Stimulated activated CD4-positive, alpha-beta T cell treated with anti-CD3 and anti-CD28 coated beads, Interleukin-2, amount 100 ng/mL, for 24 hours (primary cell): ENCODE results near the gene NOL3.

Source experiments
- DNase-seq, 2 donors: peaks; one replicate each; pipeline ENCODE4 v3.0.0-alpha.2; 2020

Gene NOL3

DNA sequence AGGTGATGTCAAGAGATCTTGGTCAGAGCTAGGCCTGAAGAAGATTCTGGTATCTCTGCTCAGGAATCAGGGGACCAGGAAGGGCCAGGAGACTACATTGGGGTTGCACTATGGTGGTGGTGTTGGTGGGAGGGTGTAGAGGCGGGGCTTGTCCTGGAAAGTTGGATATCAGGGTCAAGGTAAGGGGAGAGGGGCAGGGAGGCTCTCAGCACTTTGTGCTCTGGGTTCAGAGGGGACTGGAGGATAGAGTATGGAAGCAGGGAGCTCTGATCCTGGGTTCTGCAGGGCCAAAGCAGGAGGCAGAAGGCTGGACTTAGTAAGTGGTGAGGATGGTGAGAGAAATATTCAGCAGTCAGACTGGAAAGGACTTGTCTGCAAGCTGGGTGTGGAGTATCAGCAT is 3.0 kb downstream of the NOL3 start:
- no peak for DNase-seq

DNA sequence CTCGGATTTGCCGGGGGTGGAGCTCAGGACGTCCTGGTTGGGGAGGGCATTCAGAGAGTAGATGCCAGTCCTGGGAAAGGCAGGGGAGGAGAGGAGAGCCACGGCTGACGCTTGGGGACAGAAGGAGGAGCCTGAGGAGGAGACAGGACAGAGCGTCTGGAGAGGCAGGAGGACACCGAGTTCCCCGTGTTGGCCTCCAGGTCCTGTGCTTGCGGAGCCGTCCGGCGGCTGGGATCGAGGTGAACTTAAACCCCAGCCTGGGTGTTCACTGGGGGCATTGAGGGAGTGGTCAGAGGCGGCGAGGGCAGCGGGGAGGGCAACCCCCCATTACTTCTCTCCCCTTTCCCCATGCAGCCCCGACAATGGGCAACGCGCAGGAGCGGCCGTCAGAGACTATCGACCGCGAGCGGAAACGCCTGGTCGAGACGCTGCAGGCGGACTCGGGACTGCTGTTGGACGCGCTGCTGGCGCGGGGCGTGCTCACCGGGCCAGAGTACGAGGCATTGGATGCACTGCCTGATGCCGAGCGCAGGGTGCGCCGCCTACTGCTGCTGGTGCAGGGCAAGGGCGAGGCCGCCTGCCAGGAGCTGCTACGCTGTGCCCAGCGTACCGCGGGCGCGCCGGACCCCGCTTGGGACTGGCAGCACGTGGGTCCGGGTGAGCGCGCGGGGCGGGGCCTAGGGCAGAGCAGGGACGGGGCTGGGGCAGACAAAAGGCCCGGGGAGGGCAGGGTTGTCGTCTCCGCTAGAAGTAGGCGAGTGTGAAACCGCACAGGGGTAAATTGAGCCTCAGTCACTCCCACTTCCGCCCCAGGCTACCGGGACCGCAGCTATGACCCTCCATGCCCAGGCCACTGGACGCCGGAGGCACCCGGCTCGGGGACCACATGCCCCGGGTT is 3.7 kb downstream of the NOL3 start:
- peak; percentile 60 to 73 for DNase-seq

DNA sequence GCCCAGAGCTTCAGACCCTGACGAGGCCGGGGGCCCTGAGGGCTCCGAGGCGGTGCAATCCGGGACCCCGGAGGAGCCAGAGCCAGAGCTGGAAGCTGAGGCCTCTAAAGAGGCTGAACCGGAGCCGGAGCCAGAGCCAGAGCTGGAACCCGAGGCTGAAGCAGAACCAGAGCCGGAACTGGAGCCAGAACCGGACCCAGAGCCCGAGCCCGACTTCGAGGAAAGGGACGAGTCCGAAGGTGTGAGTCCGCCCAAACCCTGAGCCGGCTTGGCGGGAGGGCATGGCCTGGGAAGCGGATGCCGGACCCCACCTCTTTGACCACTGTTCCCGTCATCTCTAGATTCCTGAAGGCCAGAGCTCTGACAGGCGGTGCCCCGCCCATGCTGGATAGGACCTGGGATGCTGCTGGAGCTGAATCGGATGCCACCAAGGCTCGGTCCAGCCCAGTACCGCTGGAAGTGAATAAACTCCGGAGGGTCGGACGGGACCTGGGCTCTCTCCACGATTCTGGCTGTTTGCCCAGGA is 4.4 kb downstream of the NOL3 start:
- no peak for DNase-seq

- no peak for DNase-seq
These were observed 6.3 kb downstream of the NOL3 start for GRCh38 chr16:67176662-67177061.

DNA sequence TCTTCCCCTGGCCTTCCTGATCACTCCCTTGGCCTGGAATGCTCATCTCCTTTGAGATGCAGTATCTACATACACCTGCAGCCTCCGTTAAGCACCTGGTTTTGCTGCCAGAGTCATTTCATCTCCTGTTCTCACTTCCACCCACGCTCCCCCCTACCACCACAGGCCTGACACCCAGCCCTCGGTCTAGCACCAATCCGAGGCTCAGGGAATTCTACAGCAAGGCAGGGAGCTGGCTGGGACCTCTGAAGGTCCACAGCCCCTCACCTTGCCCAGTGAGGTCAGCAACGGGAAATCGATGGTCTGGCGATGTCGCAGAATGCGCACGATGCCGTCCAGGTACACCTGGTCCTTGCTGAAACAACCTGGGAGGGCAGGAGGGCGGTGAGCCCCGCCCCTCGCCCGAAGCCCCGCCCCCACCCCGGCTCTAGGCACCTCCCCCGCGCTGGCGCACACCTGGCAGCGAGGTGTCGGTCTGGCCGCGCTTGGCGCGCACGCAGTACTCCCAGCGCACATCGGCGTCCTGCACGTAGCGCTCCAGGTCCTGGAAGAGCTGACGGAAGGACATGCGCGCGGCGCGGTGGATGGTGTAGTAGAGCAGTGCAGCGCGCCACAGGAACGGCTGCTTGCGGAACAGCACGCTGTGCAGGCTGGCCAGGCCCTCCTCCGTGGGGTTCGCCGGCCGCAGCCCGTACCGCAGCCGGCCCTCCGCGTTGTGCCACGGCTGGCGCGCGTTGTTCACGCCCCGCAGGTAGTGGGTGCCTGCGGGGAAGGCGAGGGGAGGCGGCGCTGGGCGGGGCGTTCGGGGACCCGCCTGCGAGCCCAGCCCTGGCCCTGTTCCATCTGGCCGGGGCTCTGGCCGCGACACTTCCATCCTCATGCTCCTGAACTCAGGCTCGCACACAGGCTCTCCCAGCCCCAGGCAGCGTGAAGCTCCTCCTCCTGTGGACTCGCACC is 7.7 kb downstream of the NOL3 start:
- peak; percentile 48 to 57 for DNase-seq

DNA sequence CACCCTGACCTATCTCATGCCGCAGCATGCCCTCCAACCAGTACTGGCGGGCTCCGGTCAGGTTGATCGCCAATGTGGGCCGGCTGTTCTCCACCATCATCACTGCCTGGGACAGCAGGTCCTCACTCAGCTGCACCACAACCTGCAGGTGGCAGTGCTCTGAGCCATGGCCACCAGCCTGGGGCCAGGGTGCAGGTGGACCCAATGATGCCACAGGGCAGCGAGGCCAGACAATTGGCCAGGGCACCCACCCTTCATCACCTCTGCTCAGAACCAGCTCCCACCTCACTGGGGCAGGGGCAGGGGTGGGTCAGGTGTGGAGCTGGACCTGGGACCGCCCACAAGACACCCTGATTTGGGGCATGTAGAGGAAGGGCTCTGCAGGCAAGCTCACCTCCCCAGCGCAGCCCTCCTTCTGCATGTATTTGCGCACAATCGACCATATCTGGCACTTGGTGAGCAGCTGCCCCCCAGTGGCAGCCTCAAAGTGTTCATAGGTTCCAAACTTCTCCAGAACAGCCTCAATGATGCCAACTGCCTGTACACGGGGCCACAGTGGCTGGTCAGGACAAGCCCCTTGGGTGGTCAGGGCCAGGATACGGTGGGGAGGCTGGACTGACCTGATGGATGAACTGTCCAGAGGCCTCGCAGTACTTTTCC is 9.2 kb downstream of the NOL3 start:
- DNase-seq = no peak

DNA sequence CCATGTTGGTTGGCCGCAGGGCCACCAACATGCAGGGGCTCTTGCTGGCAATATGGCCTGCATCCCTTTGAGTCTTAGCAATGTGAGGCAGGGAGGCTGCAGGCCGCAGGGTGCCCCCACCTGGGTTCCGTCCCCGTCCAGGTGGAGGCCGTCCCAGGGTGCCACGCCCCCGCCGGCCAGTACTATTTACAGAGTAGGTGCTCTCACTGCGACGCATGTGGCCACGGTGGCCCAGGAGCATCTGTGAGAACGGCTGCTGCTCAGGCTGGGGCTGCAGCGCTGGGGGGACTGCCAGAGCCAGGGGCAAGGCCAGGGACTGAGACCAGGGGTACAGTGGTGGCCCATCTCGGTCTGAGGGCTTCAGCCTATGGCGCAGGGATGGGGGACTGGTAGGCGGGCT is 9.8 kb downstream of the NOL3 start:
- DNase-seq = no peak

- no peak for DNase-seq
These were observed 11.0 kb downstream of the NOL3 start for GRCh38 chr16:67181346-67181745.

DNA sequence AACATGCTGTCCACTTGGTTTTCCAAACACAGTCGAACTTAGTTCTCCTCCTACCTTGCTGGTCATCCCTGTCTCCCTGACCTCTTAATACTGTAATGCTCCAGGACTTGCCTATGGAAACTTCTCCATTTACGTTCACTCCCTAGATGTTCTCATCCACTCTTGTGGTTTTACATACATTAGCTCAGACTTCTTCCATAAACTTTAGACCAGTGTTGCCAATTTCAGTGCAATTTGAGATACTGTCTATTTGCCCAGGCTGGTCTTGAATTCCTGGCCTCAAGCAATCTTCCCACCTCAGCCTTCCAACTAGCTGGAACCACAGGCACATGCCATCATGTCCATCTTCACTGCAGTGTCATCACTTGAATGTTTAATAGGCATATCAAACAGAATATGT is 11.9 kb downstream of the NOL3 start:
- no peak for DNase-seq

DNA sequence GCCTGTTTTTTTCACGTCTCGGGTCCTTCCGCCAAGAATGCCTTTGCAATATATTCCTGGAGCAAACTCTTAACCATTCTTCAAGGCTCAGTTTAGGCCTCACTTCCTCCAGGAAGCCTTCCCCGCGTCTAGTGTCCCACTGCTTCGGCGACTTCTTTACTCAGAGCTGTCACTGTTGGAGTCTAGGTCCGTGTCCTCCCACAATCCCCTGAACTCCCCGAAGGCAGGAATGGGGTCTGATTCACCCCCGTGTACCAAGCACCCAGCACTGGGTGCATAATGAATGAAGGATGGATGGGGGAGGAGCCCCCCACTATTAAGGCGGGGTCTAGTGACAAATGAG is 12.9 kb downstream of the NOL3 start:
- DNase-seq = no peak

DNA sequence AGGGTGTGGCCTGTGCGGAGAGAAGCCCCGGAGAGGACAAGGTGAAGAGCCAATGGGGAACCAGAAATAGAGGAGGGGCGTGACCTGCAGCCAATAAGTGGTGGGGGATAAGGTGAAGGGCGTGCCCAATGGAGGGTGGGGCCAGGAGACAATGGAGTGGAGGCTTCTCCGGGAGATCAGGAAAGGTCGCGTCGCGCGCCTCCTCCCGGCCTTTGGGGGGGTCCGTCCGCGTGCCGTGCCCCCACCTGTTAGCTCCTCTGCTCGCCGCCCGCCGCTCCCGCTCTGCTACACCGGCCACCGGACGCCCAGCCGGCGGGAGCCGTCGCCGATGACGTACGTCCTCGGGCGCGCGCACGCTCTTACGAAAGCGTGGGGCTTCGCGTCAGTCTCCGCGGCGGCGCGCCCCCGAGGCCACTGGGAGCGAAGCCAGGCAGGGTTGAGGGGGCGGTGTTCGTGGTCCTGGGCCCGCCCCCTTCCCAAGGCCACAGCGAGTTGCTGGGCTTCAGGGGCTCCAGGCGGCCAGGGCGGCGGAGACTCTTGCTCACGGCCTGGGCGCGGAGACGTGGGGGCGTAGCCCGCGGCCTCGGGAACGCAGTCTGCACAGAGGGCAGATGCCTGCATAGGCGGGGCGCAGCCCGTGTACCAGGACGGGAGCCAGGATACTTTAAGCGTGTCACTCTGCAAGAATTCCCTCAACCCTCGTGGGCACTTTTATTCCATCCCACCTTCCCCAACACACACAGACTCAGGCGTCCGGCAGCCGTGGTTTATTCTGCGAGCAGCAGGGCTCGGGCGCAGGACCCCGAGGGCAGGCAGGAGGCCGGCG is 13.5 kb downstream of the NOL3 start, which contains the start of gene MATCAP1:
MATCAP1 (minus strand) TSS at position 337 of the 826 bp plus-strand sequence. CDS start 3,353 bp downstream, outside the sequence.
- DNase-seq = peak; percentile 93 to 95

DNA sequence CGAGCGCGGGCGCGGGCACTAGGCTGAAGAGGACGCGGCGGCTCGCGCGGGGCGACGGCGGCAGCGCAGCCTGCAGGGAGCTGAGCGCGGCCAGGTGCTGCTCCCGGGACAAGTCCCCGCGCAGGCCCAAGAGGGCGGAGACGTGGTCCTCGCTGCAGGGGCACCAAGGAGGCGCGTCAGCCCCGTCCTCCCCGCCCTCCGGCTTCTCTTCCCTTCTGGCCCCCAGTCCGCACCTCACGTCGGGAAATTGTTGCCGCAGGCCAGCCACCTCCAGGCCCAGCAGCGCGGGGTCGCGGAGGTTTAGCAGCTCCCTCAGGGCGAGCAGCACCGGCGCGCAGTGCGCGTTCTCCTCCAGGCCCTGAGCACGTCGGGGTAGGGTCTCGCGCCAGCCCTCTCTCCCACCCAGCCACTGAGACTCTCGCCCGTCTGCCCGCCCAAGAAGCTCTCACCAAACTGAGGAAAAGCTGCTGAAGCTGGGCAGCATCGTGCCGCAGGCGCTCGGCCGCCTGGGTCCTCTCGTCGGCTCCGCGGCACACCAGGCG is 14.2 kb downstream of the NOL3 start:
- DNase-seq = peak in 1 of 2 donors; percentile 57

DNA sequence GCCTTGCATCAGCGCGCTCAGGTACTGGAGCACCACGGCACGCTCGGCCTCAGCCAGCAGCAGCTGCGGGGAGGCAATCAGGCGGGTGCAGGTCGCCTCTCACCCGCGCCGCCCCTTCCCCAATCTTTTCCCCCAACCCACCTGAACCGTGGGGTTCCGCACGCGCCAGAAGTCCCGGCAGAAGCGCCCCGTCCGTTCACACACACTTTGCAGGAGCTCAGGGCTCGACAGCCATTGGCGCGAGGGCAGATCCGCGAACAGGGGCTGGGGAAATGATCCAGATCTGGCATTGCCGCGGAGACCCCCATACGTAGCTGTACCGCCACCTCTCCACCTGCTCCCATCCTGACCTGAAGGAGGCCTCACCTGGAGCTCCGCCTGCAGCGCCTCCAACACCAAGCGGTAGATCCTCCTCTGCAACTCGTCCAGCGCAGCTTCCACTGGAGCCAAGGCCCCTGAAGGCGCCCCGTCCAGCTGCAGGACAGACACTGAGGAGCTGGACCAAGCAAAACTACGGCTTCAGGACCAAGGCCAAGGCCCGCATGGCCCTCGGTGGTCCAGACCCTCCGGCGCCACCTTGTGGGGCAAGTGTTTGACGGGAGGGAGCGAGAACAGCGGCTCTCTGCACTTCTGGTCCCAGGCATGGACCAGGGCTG is 14.8 kb downstream of the NOL3 start:
- DNase-seq = peak; percentile 90

DNA sequence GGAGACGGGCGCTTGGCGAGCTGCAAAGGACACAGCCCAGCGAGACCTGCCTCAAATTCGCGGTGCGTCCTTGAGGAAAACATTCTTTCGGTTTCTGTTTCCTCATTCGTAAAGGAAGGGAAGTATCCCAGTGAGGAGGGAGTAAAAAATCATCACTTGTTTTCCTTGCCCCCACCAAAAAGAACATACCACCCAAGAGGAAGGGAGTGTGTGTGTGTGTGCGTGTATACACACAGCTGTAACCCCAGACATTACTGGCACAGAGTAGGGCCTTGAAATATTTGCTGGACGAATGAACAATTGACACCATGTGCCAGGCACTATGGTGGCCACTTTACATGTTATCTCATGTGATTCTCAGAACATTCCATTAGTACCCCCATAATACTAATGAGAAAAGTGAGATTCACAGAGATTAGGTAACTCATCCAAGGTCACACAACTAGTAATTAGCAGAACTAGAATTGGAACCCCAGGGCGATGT is 15.4 kb downstream of the NOL3 start:
- DNase-seq = no peak

GRCh38 chr16:67186550-67186950 is 16.2 kb downstream of the NOL3 start:
- no peak for DNase-seq

- DNase-seq = no peak
These were observed 17.0 kb downstream of the NOL3 start for GRCh38 chr16:67187175-67187890.

DNA sequence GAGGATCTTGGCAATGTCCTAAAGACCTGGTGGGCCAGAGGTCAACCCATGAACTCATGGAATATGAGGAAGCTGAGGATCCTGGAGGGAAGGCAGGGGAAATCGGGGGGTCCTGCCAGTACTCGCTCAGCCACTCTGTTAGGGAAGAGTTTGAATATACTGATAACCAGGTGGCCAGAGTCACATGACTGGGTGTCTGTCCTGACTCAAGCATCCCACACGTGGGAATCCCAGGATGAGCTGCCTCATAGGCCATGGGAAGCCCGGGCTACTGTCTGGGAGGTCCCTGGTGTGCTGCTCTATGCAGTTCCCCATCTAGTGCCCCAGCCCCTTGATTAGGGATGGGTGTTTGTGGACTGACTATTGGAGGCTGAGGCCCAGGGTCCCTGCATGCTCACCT is 18.0 kb downstream of the NOL3 start:
- no peak for DNase-seq

- DNase-seq = no peak
These were observed 18.5 kb downstream of the NOL3 start for GRCh38 chr16:67188798-67189197.

GRCh38 chr16:67190041-67190440 is 19.7 kb downstream of the NOL3 start, which contains the start of gene EXOC3L1:
Gene EXOC3L1, minus strand, starts transcription at chr16:67190136. Its CDS starts 460 bp downstream, at chr16:67189676.
- DNase-seq = no peak
